Prostate gland (tissue), 2 donors: ENCODE measurements around the gene PALLD.

Source experiments
- POLR2A ChIP-seq: fragments of 450-650 bp; IDR thresholded peaks from one replicate; pipeline ENCODE4 v1.6.1; 2016; ENCODE audit warnings: antibody characterized with exemption, mild to moderate bottlenecking
- POLR2AphosphoS5 ChIP-seq: sonication (generic); formaldehyde crosslinking; IDR thresholded peaks from one replicate; pipeline ENCODE4 v1.6.1; 2017; ENCODE audit warnings: antibody characterized with exemption
- TF ChIP-seq, protein P1 (sequence below), 4 experiments: fragments of 200-600 bp in 2 of 4; fragments of 450-650 bp in 2 of 4; sonication (generic) in 2 of 4; IDR thresholded peaks; 1 replicate in 3 of 4; 2 replicates in 1 of 4; pipeline ENCODE4 v1.5.1; 2016 to 2019; ENCODE audit warnings: antibody characterized with exemption in 4 of 4, mild to moderate bottlenecking in 2 of 4, moderate library complexity in 2 of 4

DNA sequence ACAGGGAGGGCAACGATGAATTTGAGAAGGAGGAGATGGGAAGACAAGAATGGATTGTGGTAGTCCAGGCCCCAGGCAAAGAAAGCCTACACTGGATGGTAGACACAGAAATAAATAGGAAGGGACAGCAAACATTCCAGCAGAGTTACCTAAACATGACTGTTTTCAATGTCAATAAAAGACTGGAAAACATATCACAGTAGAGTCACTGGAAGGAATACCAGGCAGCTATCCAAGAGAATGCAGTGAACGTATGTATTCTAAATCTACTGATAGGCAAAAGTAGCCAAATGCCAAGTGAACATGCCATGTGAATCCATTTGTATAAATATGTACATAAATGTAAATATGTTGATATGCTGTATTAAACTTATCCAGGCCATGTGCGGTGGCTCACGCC lies 183.0 kb downstream of the PALLD start:
- TF ChIP-seq POLR2AphosphoS5 (peak; percentile 64), POLR2A (no peak)
- TF ChIP-seq, protein P1, sequence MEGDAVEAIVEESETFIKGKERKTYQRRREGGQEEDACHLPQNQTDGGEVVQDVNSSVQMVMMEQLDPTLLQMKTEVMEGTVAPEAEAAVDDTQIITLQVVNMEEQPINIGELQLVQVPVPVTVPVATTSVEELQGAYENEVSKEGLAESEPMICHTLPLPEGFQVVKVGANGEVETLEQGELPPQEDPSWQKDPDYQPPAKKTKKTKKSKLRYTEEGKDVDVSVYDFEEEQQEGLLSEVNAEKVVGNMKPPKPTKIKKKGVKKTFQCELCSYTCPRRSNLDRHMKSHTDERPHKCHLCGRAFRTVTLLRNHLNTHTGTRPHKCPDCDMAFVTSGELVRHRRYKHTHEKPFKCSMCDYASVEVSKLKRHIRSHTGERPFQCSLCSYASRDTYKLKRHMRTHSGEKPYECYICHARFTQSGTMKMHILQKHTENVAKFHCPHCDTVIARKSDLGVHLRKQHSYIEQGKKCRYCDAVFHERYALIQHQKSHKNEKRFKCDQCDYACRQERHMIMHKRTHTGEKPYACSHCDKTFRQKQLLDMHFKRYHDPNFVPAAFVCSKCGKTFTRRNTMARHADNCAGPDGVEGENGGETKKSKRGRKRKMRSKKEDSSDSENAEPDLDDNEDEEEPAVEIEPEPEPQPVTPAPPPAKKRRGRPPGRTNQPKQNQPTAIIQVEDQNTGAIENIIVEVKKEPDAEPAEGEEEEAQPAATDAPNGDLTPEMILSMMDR (IDR thresholded peaks at IDR 0.05), result no peak
